ENCODE measurements around the gene CD2BP2. TPM values are rescaled to one million over a fixed set of nuclear protein-coding genes. Genes with fewer than 3 reads are reported as not detected.

The CD2BP2 gene
- total RNA-seq, 1 experiment from 2014 or later, result 48.4 TPM

DNA sequence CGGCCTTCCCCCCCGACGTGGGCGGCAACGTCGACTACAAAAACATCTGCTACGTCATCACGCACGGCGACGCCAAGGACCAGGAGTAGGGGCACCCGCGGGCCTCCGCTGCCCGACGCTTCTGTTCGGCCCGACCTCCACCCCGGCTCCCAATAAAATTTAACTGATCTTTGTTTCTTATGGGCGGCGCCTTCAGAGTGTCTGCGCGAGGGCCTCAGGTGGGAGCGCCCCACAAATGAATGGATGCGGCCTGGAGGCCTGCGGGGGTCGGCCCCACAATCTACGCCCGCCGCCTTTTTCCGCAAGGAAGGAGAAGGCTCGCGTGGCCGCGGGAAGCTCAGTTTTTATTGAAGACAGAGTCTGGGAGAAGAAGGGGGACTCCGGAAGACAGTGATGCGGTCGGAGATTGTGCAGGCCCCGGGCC lies 22.7 kb upstream of the CD2BP2 start:
- TF ChIP-seq, protein P1, sequence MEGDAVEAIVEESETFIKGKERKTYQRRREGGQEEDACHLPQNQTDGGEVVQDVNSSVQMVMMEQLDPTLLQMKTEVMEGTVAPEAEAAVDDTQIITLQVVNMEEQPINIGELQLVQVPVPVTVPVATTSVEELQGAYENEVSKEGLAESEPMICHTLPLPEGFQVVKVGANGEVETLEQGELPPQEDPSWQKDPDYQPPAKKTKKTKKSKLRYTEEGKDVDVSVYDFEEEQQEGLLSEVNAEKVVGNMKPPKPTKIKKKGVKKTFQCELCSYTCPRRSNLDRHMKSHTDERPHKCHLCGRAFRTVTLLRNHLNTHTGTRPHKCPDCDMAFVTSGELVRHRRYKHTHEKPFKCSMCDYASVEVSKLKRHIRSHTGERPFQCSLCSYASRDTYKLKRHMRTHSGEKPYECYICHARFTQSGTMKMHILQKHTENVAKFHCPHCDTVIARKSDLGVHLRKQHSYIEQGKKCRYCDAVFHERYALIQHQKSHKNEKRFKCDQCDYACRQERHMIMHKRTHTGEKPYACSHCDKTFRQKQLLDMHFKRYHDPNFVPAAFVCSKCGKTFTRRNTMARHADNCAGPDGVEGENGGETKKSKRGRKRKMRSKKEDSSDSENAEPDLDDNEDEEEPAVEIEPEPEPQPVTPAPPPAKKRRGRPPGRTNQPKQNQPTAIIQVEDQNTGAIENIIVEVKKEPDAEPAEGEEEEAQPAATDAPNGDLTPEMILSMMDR (IDR thresholded peaks at IDR 0.05; ENCODE audit: unreplicated experiment), result no peak
- peak overlapping the region; percentile 92 for H3K4me3 Mint-ChIP-seq (ENCODE audit: unreplicated experiment)
- H3K4me1 Mint-ChIP-seq (ENCODE audit: insufficient read depth, unreplicated experiment), result peaks cover 13% of the 10 kb centered on the region
- H3K9me3 Mint-ChIP-seq (ENCODE audit: unreplicated experiment), result no peaks in the 10 kb centered on the region
- H3K27me3 Mint-ChIP-seq (ENCODE audit: insufficient read depth, unreplicated experiment), result no peaks in the 10 kb centered on the region
- peak; percentile 84 for DNase-seq (ENCODE audit: unreplicated experiment)
- POLR2A ChIA-PET, result interaction anchor here (0.9 to 3.7 kb wide), 18 partner anchors 9 to 312 kb away, joined by 3 to 20 read pairs (median 4); partner anchors contain the start of genes ALDOA, CD2BP2, DCTPP1 and ZNF48
- peak overlapping the region; percentile 99 for H3K27ac Mint-ChIP-seq (ENCODE audit: low read depth, unreplicated experiment)
- peaks cover 18% of the 10 kb centered on the region for H3K36me3 Mint-ChIP-seq (ENCODE audit: insufficient read depth, unreplicated experiment)
- CTCF ChIA-PET, result interaction anchor here (0.7 to 1.3 kb wide), 4 partner anchors 12 to 67 kb away, joined by 3 to 4 read pairs (median 4); partner anchors contain the start of gene ZNF48
- intact Hi-C loops (cut with micrococcal nuclease), result no loop called here
- BruUV-seq (replicated peaks), result TSS peak; percentile 80

DNA sequence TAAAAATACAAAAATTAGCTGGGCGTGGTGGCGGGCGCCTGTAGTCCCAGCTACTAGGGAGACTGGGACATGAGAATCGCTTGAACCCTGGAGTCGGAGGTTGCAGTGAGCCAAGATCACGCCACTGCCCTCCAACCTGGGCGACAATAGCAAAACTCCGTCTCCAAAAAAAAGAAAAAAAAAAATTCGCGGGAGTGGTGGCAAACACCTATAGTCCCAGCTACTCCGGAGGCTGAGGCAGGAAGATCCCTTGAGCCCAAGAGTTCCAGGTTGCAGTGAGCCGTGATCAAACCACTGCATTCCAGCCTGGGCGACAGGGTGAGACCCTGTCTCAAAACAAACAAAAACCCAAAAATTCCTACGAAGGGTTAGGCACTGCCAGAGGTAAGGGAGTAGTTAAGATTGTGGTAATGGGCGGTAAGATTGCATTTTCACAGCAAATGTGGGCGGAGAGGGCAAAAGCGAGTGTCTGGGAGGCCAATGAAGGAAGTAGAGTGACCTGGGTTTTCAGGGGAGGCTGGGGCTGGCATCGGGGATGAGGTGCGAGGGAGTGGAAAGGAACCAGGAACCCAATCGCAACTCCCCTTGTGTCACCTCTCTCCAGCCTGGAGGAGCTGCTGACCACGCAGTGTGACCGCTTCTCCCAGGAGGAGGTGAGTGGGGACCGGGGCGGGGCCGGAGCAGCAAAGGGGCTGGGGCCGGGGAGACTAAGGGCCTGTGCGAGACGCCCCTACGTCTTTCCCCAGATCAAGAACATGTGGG lies 22.1 kb upstream of the CD2BP2 start:
- H3K4me1 Mint-ChIP-seq (ENCODE audit: insufficient read depth, unreplicated experiment), result peaks cover 13% of the 10 kb centered on the region
- POLR2A ChIA-PET, result interaction anchor here (0.9 to 3.7 kb wide), 18 partner anchors 8 to 312 kb away, joined by 3 to 20 read pairs (median 5); partner anchors contain the start of genes ALDOA, CD2BP2, ZNF48 and ZNF771
- H3K27me3 Mint-ChIP-seq (ENCODE audit: insufficient read depth, unreplicated experiment), result no peaks in the 10 kb centered on the region
- no peak for DNase-seq (ENCODE audit: unreplicated experiment)
- BruUV-seq (replicated peaks), result no TSS peak
- H3K27ac Mint-ChIP-seq (ENCODE audit: low read depth, unreplicated experiment), result peak overlapping the region; percentile 99
- peak overlapping the region; percentile 92 for H3K4me3 Mint-ChIP-seq (ENCODE audit: unreplicated experiment)
- intact Hi-C loops (cut with micrococcal nuclease), result no loop called here
- H3K36me3 Mint-ChIP-seq (ENCODE audit: insufficient read depth, unreplicated experiment), result peaks cover 14% of the 10 kb centered on the region
- no peaks in the 10 kb centered on the region for H3K9me3 Mint-ChIP-seq (ENCODE audit: unreplicated experiment)
- TF ChIP-seq, protein P1 (IDR thresholded peaks at IDR 0.05; ENCODE audit: unreplicated experiment), result no peak
- CTCF ChIA-PET, result interaction anchor here (0.7 to 1.3 kb wide), 4 partner anchors 11 to 32 kb away, joined by 3 to 4 read pairs (median 4); partner anchors contain the start of gene ZNF48

DNA sequence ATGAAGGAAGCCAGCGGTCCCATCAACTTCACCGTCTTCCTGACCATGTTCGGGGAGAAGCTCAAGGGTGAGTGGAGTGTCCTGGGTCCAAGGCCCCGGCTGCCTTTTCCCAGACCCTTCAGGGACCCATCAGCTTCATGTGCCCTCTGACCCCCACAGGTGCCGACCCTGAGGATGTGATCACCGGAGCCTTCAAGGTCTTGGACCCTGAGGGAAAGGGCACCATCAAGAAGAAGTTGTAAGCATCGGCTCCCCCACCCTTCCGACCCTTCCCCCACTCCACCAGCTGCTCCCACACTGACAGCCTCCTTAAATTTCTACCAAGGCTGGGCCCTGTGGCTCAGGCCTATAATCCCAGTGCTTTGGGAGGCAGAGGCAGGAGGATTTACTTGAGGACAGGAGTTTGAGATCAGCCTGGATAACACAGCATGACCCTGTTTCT lies 21.4 kb upstream of the CD2BP2 start:
- BruUV-seq (replicated peaks), result no TSS peak
- peaks cover 14% of the 10 kb centered on the region for H3K36me3 Mint-ChIP-seq (ENCODE audit: insufficient read depth, unreplicated experiment)

More for the DNA sequence above, 21.4 kb upstream of the CD2BP2 start:
- CTCF ChIA-PET, result interaction anchor here (0.6 to 2.6 kb wide), 3 partner anchors 21 to 33 kb away, joined by 3 to 9 read pairs (median 3); no protein-coding TSS in a partner anchor
- Mint-ChIP-seq H3K4me1 (ENCODE audit: insufficient read depth, unreplicated experiment) (peaks cover 20% of the 10 kb centered on the region), H3K27me3 (ENCODE audit: insufficient read depth, unreplicated experiment) (no peaks in the 10 kb centered on the region), H3K27ac (ENCODE audit: low read depth, unreplicated experiment) (no peak overlapping the region), H3K4me3 (ENCODE audit: unreplicated experiment) (no peak overlapping the region), H3K9me3 (ENCODE audit: unreplicated experiment) (no peaks in the 10 kb centered on the region)
- no peak for DNase-seq (ENCODE audit: unreplicated experiment)
- intact Hi-C loops (cut with micrococcal nuclease), result no loop called here
- POLR2A ChIA-PET, result interaction anchor here (1.2 to 3.7 kb wide), 7 partner anchors 7 to 311 kb away, joined by 3 to 20 read pairs (median 7); partner anchors contain the start of genes ALDOA, CD2BP2, ZNF48 and ZNF771
- TF ChIP-seq, protein P1 (IDR thresholded peaks at IDR 0.05; ENCODE audit: unreplicated experiment), result no peak

Measured in MCF 10A (cell line).